A549 (cell line): ENCODE data around the gene CTCF. TPM values are rescaled to one million over a fixed set of nuclear protein-coding genes. Genes with fewer than 3 reads are reported as not detected.

Experiments
- ATAC-seq, 2 experiments: fragments of 200-7000 bp in 1 of 2; fragments of >200 bp in 1 of 2; cut with Nextera tagmentation in 1 of 2; cut with Tn5 transposase in 1 of 2; 3 replicates each; pipeline versions ENCODE4 v1.8.0 to v1.9.1; 2018 to 2020; ENCODE audit warnings: mild to moderate bottlenecking in 1 of 2, moderate library complexity in 1 of 2
- CTCF ChIA-PET: fragments of 300-600 bp; sonication (Branson Sonifier 250); formaldehyde crosslinking; extraction: SDS; loops from one replicate; lab custom pipeline; 2021; ENCODE audit warnings: antibody characterized with exemption, inconsistent platforms; lab: Yijun Ruan, JAX
- POLR2A ChIA-PET: fragments of 350-600 bp; formaldehyde crosslinking; extraction: SDS; loops from one replicate; lab custom pipeline; 2021; ENCODE audit warnings: antibody characterized with exemption, inconsistent platforms; lab: Yijun Ruan, JAX
- DNase-seq, 2 experiments: peaks; one replicate each; pipeline versions ENCODE4 v3.0.0 to v3.0.0-alpha.2; 2011 to 2016; ENCODE audit warnings: low read depth in 1 of 2, low spot score in 1 of 2
- FAIRE-seq: peaks from 2 replicates; lab custom pipeline; 2011; peaks lifted over from hg19 to GRCh38; lab: Jason Lieb, UNC
- H3K27ac ChIP-seq, 2 experiments: fragments of >200 bp; sonication (Bioruptor Twin); formaldehyde crosslinking; 3 replicates each; pipeline ENCODE4 v1.5.1; 2016 to 2017
- H3K4me1 ChIP-seq: fragments of >200 bp; sonication (Bioruptor Twin); formaldehyde crosslinking; 3 replicates; pipeline ENCODE4 v1.6.1; 2016
- H3K4me2 ChIP-seq: fragments of >200 bp; sonication (Bioruptor Twin); formaldehyde crosslinking; 3 replicates; pipeline ENCODE4 v1.6.1; 2016
- H3K4me3 ChIP-seq: fragments of >200 bp; sonication (Bioruptor Twin); formaldehyde crosslinking; 3 replicates; pipeline ENCODE4 v1.5.1; 2016
- H3K9me3 ChIP-seq: fragments of >200 bp; sonication (Bioruptor Twin); formaldehyde crosslinking; 3 replicates; pipeline ENCODE4 v1.6.1; 2016
- CBX2 ChIP-seq: fragments of 200-600 bp; sonication (generic); IDR thresholded peaks from 2 replicates; pipeline ENCODE4 v1.6.1; 2016; ENCODE audit warnings: low read depth, mild to moderate bottlenecking, borderline replicate concordance
- CEBPB ChIP-seq, 2 experiments: fragments of >200 bp in 1 of 2; sonication (Bioruptor Twin) in 1 of 2; formaldehyde crosslinking in 1 of 2; IDR thresholded peaks; 2 replicates each; pipeline ENCODE4 v1.6.1; 2012 to 2016
- CHD4 ChIP-seq: fragments of 200-600 bp; sonication (generic); IDR thresholded peaks from 2 replicates; pipeline ENCODE4 v1.6.1; 2016; ENCODE audit warnings: antibody characterized with exemption, mild to moderate bottlenecking, borderline replicate concordance
- EHF ChIP-seq: fragments of 250-450 bp; sonication (Bioruptor Pico); IDR thresholded peaks from 2 replicates; pipeline ENCODE4 v1.5.0; 2020; ENCODE audit warnings: mild to moderate bottlenecking
- EHMT2 ChIP-seq: fragments of 200-600 bp; sonication (generic); IDR thresholded peaks from 2 replicates; pipeline ENCODE4 v1.6.1; 2016; ENCODE audit warnings: antibody characterized with exemption, low read depth, mild to moderate bottlenecking, moderate library complexity
- EP300 ChIP-seq, 2 experiments: fragments of >200 bp; sonication (Bioruptor Twin); formaldehyde crosslinking; IDR thresholded peaks; 2 replicates in 1 of 2; 3 replicates in 1 of 2; pipeline ENCODE4 v1.6.1; 2016 to 2017
- ESRRA ChIP-seq: fragments of 150-350 bp; IDR thresholded peaks from 2 replicates; pipeline ENCODE4 v1.6.1; 2014; ENCODE audit warnings: mild to moderate bottlenecking, low read length, borderline replicate concordance
- FOSL2 ChIP-seq, 2 experiments: fragments of 450-650 bp in 1 of 2; fragments of >200 bp in 1 of 2; sonication (Bioruptor Twin) in 1 of 2; formaldehyde crosslinking; IDR thresholded peaks; 2 replicates each; pipeline versions ENCODE4 v1.5.0 to v1.6.1; 2016 to 2020; ENCODE audit warnings: mild to moderate bottlenecking in 1 of 2, moderate library complexity in 1 of 2
- FOXS1 ChIP-seq: fragments of 250-450 bp; sonication (Bioruptor Pico); IDR thresholded peaks from 2 replicates; pipeline ENCODE4 v1.5.0; 2020; ENCODE audit warnings: mild to moderate bottlenecking, moderate library complexity
- GATA3 ChIP-seq: IDR thresholded peaks from 2 replicates; pipeline ENCODE4 v1.6.1; 2012; ENCODE audit warnings: borderline replicate concordance
- HDAC2 ChIP-seq: fragments of 200-600 bp; sonication (generic); IDR thresholded peaks from 2 replicates; pipeline ENCODE4 v1.6.1; 2016
- HOXB13 ChIP-seq: fragments of 250-450 bp; sonication (Bioruptor Pico); IDR thresholded peaks from 2 replicates; pipeline ENCODE4 v1.5.0; 2020; ENCODE audit warnings: low read depth, mild to moderate bottlenecking, moderate library complexity
- JUNB ChIP-seq: fragments of >200 bp; sonication (Bioruptor Twin); formaldehyde crosslinking; IDR thresholded peaks from 2 replicates; pipeline ENCODE4 v1.6.1; 2016
- KDM1A ChIP-seq: fragments of 200-600 bp; sonication (generic); IDR thresholded peaks from 2 replicates; pipeline ENCODE4 v1.6.1; 2016; ENCODE audit warnings: low read depth, mild to moderate bottlenecking
- KDM5A ChIP-seq: fragments of 200-600 bp; sonication (generic); IDR thresholded peaks from 2 replicates; pipeline ENCODE4 v1.6.1; 2016; ENCODE audit warnings: antibody characterized with exemption, mild to moderate bottlenecking
- MAFK ChIP-seq: fragments of 450-650 bp; IDR thresholded peaks from 2 replicates; pipeline ENCODE4 v1.6.1; 2014; ENCODE audit not compliant: partially characterized antibody
- MYC ChIP-seq: IDR thresholded peaks from 2 replicates; pipeline ENCODE4 v1.6.1; 2012; ENCODE audit warnings: mild to moderate bottlenecking, inconsistent platforms, low read length, improper control_type of control experiment, borderline replicate concordance
- PHF8 ChIP-seq: fragments of 200-600 bp; sonication (generic); IDR thresholded peaks from 2 replicates; pipeline ENCODE4 v1.6.1; 2016; ENCODE audit warnings: low read depth, mild to moderate bottlenecking, antibody characterized with exemption, moderate library complexity, borderline replicate concordance
- RAD21 ChIP-seq, 2 experiments: fragments of >200 bp in 1 of 2; sonication (Bioruptor Twin) in 1 of 2; formaldehyde crosslinking in 1 of 2; IDR thresholded peaks in 1 of 2; conservative IDR thresholded peaks in 1 of 2; 2 replicates in 1 of 2; 3 replicates in 1 of 2; pipeline ENCODE4 v1.6.1; 2012 to 2018; ENCODE audit warnings: inconsistent platforms in 1 of 2
- RNF2 ChIP-seq: fragments of 200-600 bp; sonication (generic); IDR thresholded peaks from 2 replicates; pipeline ENCODE4 v1.6.1; 2016; ENCODE audit warnings: low read depth, mild to moderate bottlenecking, antibody characterized with exemption, moderate library complexity, borderline replicate concordance
- SMC3 ChIP-seq: fragments of >200 bp; sonication (Bioruptor Twin); formaldehyde crosslinking; IDR thresholded peaks from 3 replicates; pipeline ENCODE4 v1.6.1; 2018; ENCODE audit warnings: inconsistent platforms
- ZC3H11A ChIP-seq: fragments of 450-650 bp; IDR thresholded peaks from 2 replicates; pipeline ENCODE4 v1.6.1; 2014; ENCODE audit warnings: antibody characterized with exemption, mild to moderate bottlenecking
- ZFP36 ChIP-seq: fragments of 450-650 bp; IDR thresholded peaks from 2 replicates; pipeline ENCODE4 v1.6.1; 2014; ENCODE audit warnings: borderline replicate concordance; ENCODE audit not compliant: partially characterized antibody
- ZNF302 ChIP-seq: fragments of 250-450 bp; sonication (Bioruptor Pico); IDR thresholded peaks from 2 replicates; pipeline ENCODE4 v1.9.0; 2021; ENCODE audit warnings: inconsistent platforms, mild to moderate bottlenecking, moderate library complexity
- ZSCAN20 ChIP-seq: fragments of 250-450 bp; sonication (Bioruptor Pico); IDR thresholded peaks from 2 replicates; pipeline ENCODE4 v1.8.0; 2022; ENCODE audit warnings: mild to moderate bottlenecking, moderate library complexity
- WGBS: methylation state at CpG from one replicate; pipeline ENCODE4 v1.1.6; 2017; ENCODE audit errors: missing lambda C conversion rate; 5-methylcytosine and 5-hydroxymethylcytosine counted together
- polyA plus RNA-seq, 4 experiments: library from polyadenylated mRNA; depleted of rRNA in 3 of 4; stranded (reverse); fragments of >200 nt; fragmentation: RNase III in 1 of 4; extraction: RNeasy Plus Mini Kit Qiagen cat#74134 plus additional on column Dnase treatment in 1 of 4; gene quantifications; 2 replicates in 3 of 4; 3 replicates in 1 of 4; pipeline ENCODE4 v1.2.3, GENCODE V29; 2011 to 2017
- TF ChIP-seq, protein P1 (sequence below): fragments of 450-650 bp; IDR thresholded peaks from 2 replicates; pipeline ENCODE4 v1.6.1; 2014; ENCODE audit warnings: antibody characterized with exemption
- TF ChIP-seq, protein P2 (sequence below): IDR thresholded peaks from 2 replicates; pipeline ENCODE4 v1.6.1; 2012

The CTCF gene
- polyA plus RNA-seq, 2 of the 4 experiments (the other 2 are of a cell fraction), result 42.5 to 58.4 TPM

DNA sequence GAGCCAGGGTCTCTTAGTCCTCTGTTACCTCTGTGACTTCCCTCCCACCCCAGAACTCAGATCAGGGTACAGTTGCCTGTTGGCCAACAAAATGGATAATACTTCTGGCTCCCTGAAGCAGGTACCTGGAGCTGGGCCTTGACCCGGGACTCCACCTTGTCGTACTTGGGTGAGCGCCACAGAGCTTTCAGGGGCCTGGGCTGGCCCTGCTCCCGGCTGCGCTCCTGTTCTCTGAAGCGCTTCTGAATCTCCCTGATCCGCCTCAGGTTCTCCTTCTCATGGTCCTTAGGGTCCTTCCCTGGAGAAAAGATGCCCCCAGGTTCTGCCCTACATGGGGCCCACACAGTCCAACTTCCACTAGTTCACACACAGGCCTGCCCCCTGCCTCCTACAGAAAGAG is 102.5 kb downstream of the CTCF start:
- peaks cover 17% of the 10 kb centered on the region for H3K4me1 ChIP-seq
- FAIRE-seq, result no peak
- POLR2A ChIA-PET, result no interaction called here
- CTCF ChIA-PET, result interaction anchor here (0.8 to 16.7 kb wide), 12 partner anchors 8 to 238 kb away, joined by 3 to 174 read pairs (median 4); partner anchors contain the start of gene CTCF
- WGBS, result 86% methylated on average over 7 of the region's 7 CpGs
- no peaks in the 10 kb centered on the region for H3K9me3 ChIP-seq
- DNase-seq, result no peak
- ATAC-seq, result no peak
- no peak overlapping the region for H3K4me3 ChIP-seq
- H3K4me2 ChIP-seq, result no peak overlapping the region
- TF ChIP-seq FOXS1, result no peak
- no peak for TF ChIP-seq SMC3
- TF ChIP-seq ESRRA, result no peak
- TF ChIP-seq KDM1A, result no peak
- TF ChIP-seq ZNF302 (CRISPR knock-in tag), result no peak
- TF ChIP-seq, protein P1, sequence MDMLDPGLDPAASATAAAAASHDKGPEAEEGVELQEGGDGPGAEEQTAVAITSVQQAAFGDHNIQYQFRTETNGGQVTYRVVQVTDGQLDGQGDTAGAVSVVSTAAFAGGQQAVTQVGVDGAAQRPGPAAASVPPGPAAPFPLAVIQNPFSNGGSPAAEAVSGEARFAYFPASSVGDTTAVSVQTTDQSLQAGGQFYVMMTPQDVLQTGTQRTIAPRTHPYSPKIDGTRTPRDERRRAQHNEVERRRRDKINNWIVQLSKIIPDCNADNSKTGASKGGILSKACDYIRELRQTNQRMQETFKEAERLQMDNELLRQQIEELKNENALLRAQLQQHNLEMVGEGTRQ, result no peak
- no peak for TF ChIP-seq JUNB
- TF ChIP-seq EHF (CRISPR knock-in tag), result no peak
- no peak for TF ChIP-seq PHF8
- no peak for TF ChIP-seq ZC3H11A
- TF ChIP-seq CHD4, result no peak
- TF ChIP-seq RAD21 (conservative IDR thresholded peaks at IDR 0.05 in 1 of 2, IDR thresholded peaks at IDR 0.05 in 1 of 2), result no peak
- no peak for TF ChIP-seq ZFP36
- TF ChIP-seq FOSL2 (IDR thresholded peaks at IDR 0.05), result no peak
- TF ChIP-seq FOSL2 (CRISPR knock-in tag; IDR thresholded peaks at IDR 0.05), result no peak
- no peak for TF ChIP-seq CEBPB (IDR thresholded peaks at IDR 0.05)
- no peak for TF ChIP-seq CBX2
- TF ChIP-seq, all 56 proteins: peak for 0
- H3K27ac ChIP-seq, result no peak overlapping the region

DNA sequence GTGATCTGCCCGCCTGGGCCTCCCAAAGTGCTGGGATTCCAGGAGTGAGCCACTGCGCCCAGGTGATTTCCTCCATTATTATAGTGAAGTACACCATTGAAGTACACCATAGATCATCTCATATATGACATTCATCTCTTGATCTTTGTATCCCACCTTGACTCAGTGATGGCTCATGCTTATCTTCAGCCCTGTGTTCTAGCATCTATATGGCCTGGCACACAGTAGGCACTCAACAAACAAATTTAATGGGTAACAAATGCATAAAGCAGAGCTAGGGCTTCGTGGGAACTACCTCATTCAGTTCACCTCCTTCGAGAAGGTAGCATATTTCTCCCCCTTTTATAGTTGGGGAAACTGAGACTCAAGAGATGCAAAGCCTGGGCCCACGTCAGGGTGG is 103.3 kb downstream of the CTCF start:
- no peak for DNase-seq
- ATAC-seq, result no peak
- Histone ChIP-seq H3K4me3 (peak overlapping the region; percentile 84), H3K4me2 (peak overlapping the region; percentile 89), H3K9me3 (no peaks in the 10 kb centered on the region), H3K4me1 (peaks cover 17% of the 10 kb centered on the region), H3K27ac (peak overlapping the region; percentile 74 to 86; a peak in 5 of 6 replicates)
- TF ChIP-seq, protein P2, sequence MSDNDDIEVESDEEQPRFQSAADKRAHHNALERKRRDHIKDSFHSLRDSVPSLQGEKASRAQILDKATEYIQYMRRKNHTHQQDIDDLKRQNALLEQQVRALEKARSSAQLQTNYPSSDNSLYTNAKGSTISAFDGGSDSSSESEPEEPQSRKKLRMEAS, result 0 out of 2 replicates have a peak, but pooled peaks have one; percentile 6
- TF ChIP-seq MAFK, result no peak
- no peak for TF ChIP-seq HOXB13 (CRISPR knock-in tag)
- TF ChIP-seq EP300 (IDR thresholded peaks at IDR 0.05), result no peak
- no peak for TF ChIP-seq JUNB
- no peak for TF ChIP-seq MYC
- TF ChIP-seq EHMT2, result no peak
- FAIRE-seq, result no peak
- 78% methylated on average over 5 of the region's 5 CpGs for WGBS
- ChIA-PET POLR2A (no interaction called here), CTCF (interaction anchor here (1.0 to 16.7 kb wide), 9 partner anchors 18 to 263 kb away, joined by 3 to 174 read pairs (median 3); partner anchors contain the start of gene CTCF)

DNA sequence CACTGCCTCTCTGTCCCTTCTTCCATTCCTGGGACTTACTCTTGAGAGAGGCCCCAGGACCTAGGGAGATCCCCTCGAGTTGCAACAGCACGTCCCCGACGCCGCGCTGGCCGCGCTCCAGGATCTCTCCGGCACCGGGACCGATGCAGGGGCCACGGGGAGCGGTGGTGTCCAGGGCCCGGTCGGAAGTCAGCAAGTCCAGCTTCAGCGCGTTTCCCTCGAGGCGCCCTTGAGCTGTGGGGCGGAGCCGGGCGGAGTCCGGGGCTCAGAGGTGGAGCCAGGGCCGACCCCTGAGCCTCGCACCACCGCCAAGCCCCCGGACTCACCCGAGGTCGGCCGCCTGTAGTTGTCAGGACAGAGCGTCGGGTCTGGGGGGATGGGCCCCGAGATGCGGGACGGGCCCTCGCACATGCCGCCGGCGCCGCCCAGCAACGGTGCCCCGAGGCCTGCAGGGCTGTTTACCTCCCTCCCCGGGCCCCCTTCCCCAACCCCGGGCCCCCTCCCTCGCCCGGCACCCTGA is 103.8 kb downstream of the CTCF start:
- no peaks in the 10 kb centered on the region for H3K9me3 ChIP-seq
- ChIA-PET POLR2A (no interaction called here), CTCF (interaction anchor here (1.0 to 16.7 kb wide), 9 partner anchors 20 to 262 kb away, joined by 3 to 174 read pairs (median 5); partner anchors contain the start of gene CTCF)
- peak overlapping the region; percentile 74 to 86 for H3K27ac ChIP-seq
- no peak for TF ChIP-seq ZSCAN20
- no peak for TF ChIP-seq EP300 (IDR thresholded peaks at IDR 0.05)
- no peak for TF ChIP-seq KDM5A
- TF ChIP-seq FOXS1, result no peak
- no peak for TF ChIP-seq HDAC2
- TF ChIP-seq EHF (CRISPR knock-in tag), result no peak
- TF ChIP-seq GATA3, result no peak
- TF ChIP-seq RNF2, result no peak
- TF ChIP-seq HOXB13 (CRISPR knock-in tag), result no peak
- no peak for FAIRE-seq
- peak in 1 of 2 experiments; percentile 8; a peak in 3 of 6 replicates for ATAC-seq
- DNase-seq, result no peak
- peaks cover 17% of the 10 kb centered on the region for H3K4me1 ChIP-seq
- H3K4me2 ChIP-seq, result peak overlapping the region; percentile 89
- WGBS, result 30% methylated on average over 29 of the region's 46 CpGs
- H3K4me3 ChIP-seq, result peak overlapping the region; percentile 84
